Suprapubic skin (tissue), 4 donors: Measurements from ENCODE around the gene OSBPL9. TPM values are rescaled to one million over a fixed set of nuclear protein-coding genes. Genes with fewer than 3 reads are reported as not detected.

Experiments
- DNase-seq, 2 donors: peaks; one replicate each; pipeline ENCODE4 v3.0.0-alpha.2; 2019; ENCODE audit warnings: low spot score in 2 of 2
- H3K27ac ChIP-seq: fragments of 200-600 bp; sonication (generic); one replicate; pipeline ENCODE4 v1.5.1; 2019
- H3K27me3 ChIP-seq: fragments of 200-600 bp; sonication (generic); one replicate; pipeline ENCODE4 v1.5.1; 2019
- H3K36me3 ChIP-seq: fragments of 200-600 bp; sonication (generic); one replicate; pipeline ENCODE4 v1.5.1; 2019
- H3K4me1 ChIP-seq: fragments of 200-600 bp; sonication (generic); one replicate; pipeline ENCODE4 v1.5.1; 2019
- H3K4me3 ChIP-seq: fragments of 200-600 bp; sonication (generic); one replicate; pipeline ENCODE4 v1.5.1; 2019; ENCODE audit warnings: mild to moderate bottlenecking
- H3K9me3 ChIP-seq: fragments of 200-600 bp; sonication (generic); one replicate; pipeline ENCODE4 v1.5.1; 2019
- CTCF ChIP-seq, 2 donors: fragments of 200-600 bp in 1 of 2; fragments of 450-650 bp in 1 of 2; sonication (generic) in 1 of 2; IDR thresholded peaks; one replicate each; pipeline ENCODE4 v1.5.1; 2016 to 2019; ENCODE audit warnings: antibody characterized with exemption in 2 of 2, mild to moderate bottlenecking in 1 of 2, moderate library complexity in 1 of 2
- EP300 ChIP-seq: sonication (generic); formaldehyde crosslinking; IDR thresholded peaks from one replicate; pipeline ENCODE4 v1.6.1; 2017; ENCODE audit warnings: antibody characterized with exemption
- POLR2A ChIP-seq, 2 donors: fragments of 450-650 bp; IDR thresholded peaks; one replicate each; pipeline ENCODE4 v1.6.1; 2017; ENCODE audit warnings: antibody characterized with exemption in 2 of 2, mild to moderate bottlenecking in 2 of 2, moderate library complexity in 2 of 2
- POLR2AphosphoS5 ChIP-seq, 3 donors: sonication (generic); formaldehyde crosslinking; IDR thresholded peaks; one replicate each; pipeline ENCODE4 v1.6.1; 2017; ENCODE audit warnings: antibody characterized with exemption in 3 of 3
- WGBS: methylation state at CpG from one replicate; pipeline ENCODE4 v1.1.5; 2018; 5-methylcytosine and 5-hydroxymethylcytosine counted together
- total RNA-seq, 4 donors: library from RNA; depleted of rRNA; stranded (reverse); fragments of >200 nt; gene quantifications; one replicate each; pipeline ENCODE4 v1.1.0, GENCODE V29; 2016

The OSBPL9 gene
- total RNA-seq, 4 donors from 2014 or later, result 49.7 to 166 (median 90.4) TPM

GRCh38 chr1:51664421-51665240, 47.7 kb downstream of the OSBPL9 start:
- 91% methylated on average over 6 of the region's 6 CpGs for WGBS
- Histone ChIP-seq H3K4me1 (peaks cover 42% of the 10 kb centered on the region), H3K36me3 (no peaks in the 10 kb centered on the region), H3K27ac (no peak overlapping the region), H3K9me3 (no peaks in the 10 kb centered on the region), H3K27me3 (no peaks in the 10 kb centered on the region), H3K4me3 (no peak overlapping the region)
- DNase-seq, result no peak
- no peak for TF ChIP-seq EP300
- TF ChIP-seq CTCF (IDR thresholded peaks at IDR 0.05), result no peak
- TF ChIP-seq POLR2AphosphoS5 (IDR thresholded peaks at IDR 0.05), result no peak
- TF ChIP-seq POLR2A (IDR thresholded peaks at IDR 0.05), result no peak

- H3K4me1 ChIP-seq, result peaks cover 26% of the 10 kb centered on the region
- DNase-seq, result no peak
Measured at GRCh38 chr1:51666478-51666877, 49.6 kb downstream of the OSBPL9 start.

GRCh38 chr1:51667561-51667960, 50.7 kb downstream of the OSBPL9 start:
- WGBS, result 94% methylated on average over 2 of the region's 2 CpGs
- TF ChIP-seq POLR2AphosphoS5 (IDR thresholded peaks at IDR 0.05) (no peak), CTCF (IDR thresholded peaks at IDR 0.05) (no peak), POLR2A (IDR thresholded peaks at IDR 0.05) (no peak), EP300 (no peak)
- peaks cover 18% of the 10 kb centered on the region for H3K4me1 ChIP-seq

More at GRCh38 chr1:51666478-51666877, 49.6 kb downstream of the OSBPL9 start:
- H3K36me3 ChIP-seq, result no peaks in the 10 kb centered on the region
- no peaks in the 10 kb centered on the region for H3K27me3 ChIP-seq
- WGBS, result 50% methylated on average over 2 of the region's 2 CpGs
- no peak overlapping the region for H3K4me3 ChIP-seq
- no peak overlapping the region for H3K27ac ChIP-seq
- H3K9me3 ChIP-seq, result no peaks in the 10 kb centered on the region
- TF ChIP-seq EP300, result no peak
- peak in 2 of 3 donors; percentile 6 to 40 for TF ChIP-seq POLR2AphosphoS5 (IDR thresholded peaks at IDR 0.05)

GRCh38 chr1:51669272-51669671, 52.4 kb downstream of the OSBPL9 start:
- no peak for DNase-seq
- Histone ChIP-seq H3K27ac (no peak overlapping the region), H3K27me3 (no peaks in the 10 kb centered on the region), H3K4me1 (peaks cover 26% of the 10 kb centered on the region), H3K4me3 (no peak overlapping the region), H3K36me3 (no peaks in the 10 kb centered on the region), H3K9me3 (no peaks in the 10 kb centered on the region)
- WGBS, result 85% methylated on average over 4 of the region's 4 CpGs
- TF ChIP-seq EP300 (no peak), POLR2AphosphoS5 (IDR thresholded peaks at IDR 0.05) (no peak), CTCF (IDR thresholded peaks at IDR 0.05) (no peak), POLR2A (IDR thresholded peaks at IDR 0.05) (no peak)

More at GRCh38 chr1:51667561-51667960, 50.7 kb downstream of the OSBPL9 start:
- DNase-seq, result no peak
- Histone ChIP-seq H3K27me3 (no peaks in the 10 kb centered on the region), H3K27ac (no peak overlapping the region), H3K36me3 (no peaks in the 10 kb centered on the region), H3K9me3 (no peaks in the 10 kb centered on the region), H3K4me3 (no peak overlapping the region)

- no peak for DNase-seq
- no peaks in the 10 kb centered on the region for H3K9me3 ChIP-seq
- H3K4me1 ChIP-seq, result peaks cover 26% of the 10 kb centered on the region
- H3K36me3 ChIP-seq, result no peaks in the 10 kb centered on the region
- TF ChIP-seq CTCF (IDR thresholded peaks at IDR 0.05), result no peak
- TF ChIP-seq EP300, result no peak
- no peak for TF ChIP-seq POLR2A (IDR thresholded peaks at IDR 0.05)
- no peak for TF ChIP-seq POLR2AphosphoS5 (IDR thresholded peaks at IDR 0.05)
- H3K27me3 ChIP-seq, result no peaks in the 10 kb centered on the region
- no peak overlapping the region for H3K27ac ChIP-seq
- 95% methylated on average over 2 of the region's 2 CpGs for WGBS
- H3K4me3 ChIP-seq, result no peak overlapping the region
Measured at GRCh38 chr1:51669816-51670215, 52.9 kb downstream of the OSBPL9 start.
